DMS153 treated with DMSO at 0.1 percent for 48 hours (cell line): ENCODE results near the gene AXIN2.

Source experiments
- DNase-seq: peaks from one replicate; lab custom pipeline; 2025; ENCODE audit not compliant: unreplicated experiment; lab: John Stamatoyannopoulos, UW

AXIN2 gene

GRCh38 chr17:65561452-65562205 lies at the start of gene AXIN2:
Gene AXIN2, minus strand, starts transcription at chr17:65561648. Its CDS starts 3,028 bp downstream, at chr17:65558620.
- peak; percentile 28 for DNase-seq

GRCh38 chr17:65609749-65610148 lies 48.3 kb upstream of the AXIN2 start:
- no peak for DNase-seq

- no peak for DNase-seq
Observed at GRCh38 chr17:65609286-65609685, 47.8 kb upstream of the AXIN2 start.

GRCh38 chr17:65604070-65604469 lies 42.6 kb upstream of the AXIN2 start:
- no peak for DNase-seq

- DNase-seq: no peak
Observed at GRCh38 chr17:65601881-65602280, 40.4 kb upstream of the AXIN2 start.

GRCh38 chr17:65601145-65601544 lies 39.7 kb upstream of the AXIN2 start:
- no peak for DNase-seq

GRCh38 chr17:65600518-65600917 lies 39.1 kb upstream of the AXIN2 start:
- no peak for DNase-seq

- DNase-seq: no peak
Observed at GRCh38 chr17:65599650-65600049, 38.2 kb upstream of the AXIN2 start.

GRCh38 chr17:65598746-65599145 lies 37.3 kb upstream of the AXIN2 start:
- no peak for DNase-seq

GRCh38 chr17:65595071-65595656 lies 33.7 kb upstream of the AXIN2 start:
- no peak for DNase-seq

GRCh38 chr17:65593855-65594845 lies 32.7 kb upstream of the AXIN2 start:
- DNase-seq: no peak

- no peak for DNase-seq
Observed at GRCh38 chr17:65593092-65593854, 31.8 kb upstream of the AXIN2 start.

GRCh38 chr17:65592125-65592965 lies 30.9 kb upstream of the AXIN2 start:
- DNase-seq: no peak

GRCh38 chr17:65589321-65589720 lies 27.9 kb upstream of the AXIN2 start:
- no peak for DNase-seq

GRCh38 chr17:65588181-65588808 lies 26.8 kb upstream of the AXIN2 start:
- peak; percentile 81 for DNase-seq

GRCh38 chr17:65587534-65588180 lies 26.2 kb upstream of the AXIN2 start:
- no peak for DNase-seq

- DNase-seq: no peak
Observed at GRCh38 chr17:65586899-65587298, 25.5 kb upstream of the AXIN2 start.

- no peak for DNase-seq
Observed at GRCh38 chr17:65584604-65585521, 23.4 kb upstream of the AXIN2 start.
